ENCODE measurements around the gene CSK.

CSK gene

DNA sequence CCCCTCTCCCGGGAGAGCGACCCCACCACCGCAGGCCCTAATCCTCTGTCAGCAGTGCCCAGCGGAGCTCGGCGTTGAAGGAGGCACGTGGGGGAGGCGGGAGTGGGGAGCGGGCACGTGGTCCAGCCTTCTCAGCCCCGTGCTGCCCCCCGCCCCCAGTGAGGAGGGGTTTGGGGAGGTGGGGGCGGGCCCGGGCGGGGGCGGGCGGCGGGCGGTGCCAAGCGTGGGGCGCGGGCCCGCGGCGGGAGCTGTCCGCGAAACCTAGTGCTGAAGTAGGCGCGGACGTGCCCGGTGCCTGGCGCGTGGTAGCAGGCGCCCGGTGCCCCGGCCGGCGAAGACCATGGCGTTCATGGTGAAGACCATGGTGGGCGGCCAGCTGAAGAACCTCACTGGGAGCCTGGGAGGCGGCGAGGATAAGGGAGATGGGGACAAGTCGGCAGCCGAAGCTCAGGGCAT lies 44.5 kb downstream of the CSK start, which contains the start of gene CPLX3:
CPLX3 (plus strand) TSS at position 264 of the 456 bp plus-strand sequence; CDS start at position 341, 77 bp downstream.
- DNase-seq (ENCODE audit: low read depth in 3 of 3), result no peak

DNA sequence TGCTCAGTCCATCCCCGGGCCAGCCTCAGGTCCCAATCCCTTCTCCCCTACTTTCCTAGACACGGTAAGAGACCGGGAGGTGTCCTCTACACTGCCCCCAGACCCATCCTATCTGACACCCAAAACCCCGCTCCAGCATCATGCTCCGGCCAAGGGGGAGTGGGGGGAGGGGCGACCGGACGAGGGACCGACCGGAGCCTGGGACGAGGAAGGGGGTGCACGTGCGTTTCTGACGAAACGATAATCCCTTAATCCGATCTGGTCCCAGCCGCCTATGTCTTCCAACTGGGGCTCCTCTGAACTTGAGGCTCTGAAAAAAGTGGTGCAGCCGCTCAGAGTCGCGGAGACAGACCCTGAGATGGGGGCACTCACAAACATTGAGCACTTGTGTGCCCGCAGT lies 45.0 kb downstream of the CSK start:
- no peak for DNase-seq (ENCODE audit: low read depth in 3 of 3)

DNA sequence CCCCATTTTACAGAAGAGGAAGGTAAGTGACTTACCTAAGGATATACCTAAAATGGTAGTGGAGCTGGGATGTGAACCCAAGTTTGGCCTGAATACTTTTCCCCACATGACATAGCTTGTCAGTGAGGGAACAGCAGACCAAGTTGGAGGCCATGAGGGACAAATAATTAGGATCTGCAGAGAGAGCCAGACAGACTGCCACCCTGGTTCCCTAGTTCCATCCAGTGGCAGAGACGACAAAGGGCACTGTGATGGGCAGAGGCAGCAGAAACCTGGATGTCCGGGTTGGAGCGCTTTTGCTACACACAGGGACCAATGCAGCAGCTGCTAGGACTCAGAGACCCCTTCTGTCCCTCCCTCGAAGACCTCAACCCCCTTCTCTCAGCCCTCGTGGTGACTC lies 45.7 kb downstream of the CSK start:
- no peak for DNase-seq (ENCODE audit: low read depth in 3 of 3)

DNA sequence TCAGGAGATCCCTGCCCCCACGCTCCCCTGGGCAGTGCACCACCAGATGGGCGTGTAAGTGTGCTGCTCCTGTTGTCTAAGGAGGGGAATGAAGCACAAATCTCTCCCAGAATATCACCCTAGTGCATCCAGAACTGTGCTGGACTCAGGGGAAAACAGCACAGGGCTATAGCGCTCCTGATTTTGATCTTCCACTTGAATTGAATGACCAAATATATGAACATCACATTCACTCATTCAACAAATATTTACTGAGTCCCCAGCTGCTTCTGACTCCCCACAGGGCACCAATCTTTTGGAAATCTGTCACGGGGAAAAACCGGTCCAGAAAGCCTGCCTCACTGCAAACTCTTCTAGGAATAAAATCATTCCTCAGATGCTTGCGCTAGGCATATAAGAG lies 47.0 kb downstream of the CSK start:
- DNase-seq (ENCODE audit: low read depth in 3 of 3), result no peak

DNA sequence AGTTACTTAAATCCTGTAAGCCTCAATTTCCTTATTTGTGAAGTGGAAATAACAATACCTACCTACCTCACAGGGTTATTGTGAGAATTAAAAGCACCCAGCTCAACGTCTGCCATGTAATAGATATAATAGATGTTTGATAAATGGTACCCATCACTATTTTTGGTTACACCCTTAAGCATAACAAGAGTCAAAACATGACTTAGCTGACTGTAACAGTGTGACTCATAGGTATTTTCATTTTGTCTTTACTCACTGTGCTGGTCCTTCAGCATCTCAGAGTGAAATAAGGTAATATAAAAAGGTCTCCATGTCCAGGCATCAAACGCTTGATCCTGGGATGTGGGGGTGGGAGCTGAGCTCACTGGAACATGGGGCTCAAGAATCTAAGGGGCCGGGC lies 47.6 kb downstream of the CSK start:
- no peak for DNase-seq (ENCODE audit: low read depth in 3 of 3)

DNA sequence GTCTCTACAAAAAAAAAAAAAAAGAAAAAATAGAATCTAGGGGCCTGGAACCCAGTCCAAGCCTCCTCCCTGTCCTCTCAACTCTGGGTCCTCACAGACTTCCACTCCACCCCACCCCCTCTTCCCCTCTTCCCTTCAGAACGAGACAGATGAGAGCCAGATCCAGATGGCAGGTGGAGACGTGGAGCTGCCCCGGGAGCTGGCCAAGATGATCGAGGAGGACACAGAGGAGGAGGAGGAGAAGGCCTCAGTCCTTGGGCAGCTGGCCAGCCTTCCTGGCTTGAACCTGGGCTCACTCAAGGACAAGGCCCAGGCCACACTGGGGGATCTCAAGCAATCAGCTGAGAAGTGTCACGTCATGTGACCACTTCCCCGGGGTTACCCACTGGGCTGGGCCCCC lies 48.1 kb downstream of the CSK start:
- no peak for DNase-seq (ENCODE audit: low read depth in 3 of 3)

DNA sequence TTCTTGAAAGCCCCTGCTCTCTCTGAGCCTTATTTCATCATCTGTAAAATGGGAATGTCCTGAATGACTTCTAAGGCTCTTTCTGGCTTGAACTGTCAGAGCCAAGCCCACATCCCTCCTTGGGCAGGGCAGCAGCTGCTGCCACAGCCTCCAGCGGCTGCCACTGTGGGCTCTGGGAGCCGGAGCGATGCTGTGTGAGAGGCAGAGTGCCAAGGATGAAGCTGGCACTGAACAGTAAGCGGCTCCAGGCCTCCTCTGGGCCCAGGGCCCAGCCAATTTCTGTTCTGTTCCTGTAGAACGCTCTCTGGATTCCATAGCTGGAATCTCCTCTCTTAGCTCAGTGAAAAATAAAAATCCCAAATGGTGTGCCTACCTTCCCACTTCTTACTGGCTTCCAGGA lies 49.0 kb downstream of the CSK start:
- DNase-seq (ENCODE audit: low read depth in 3 of 3), result no peak

DNA sequence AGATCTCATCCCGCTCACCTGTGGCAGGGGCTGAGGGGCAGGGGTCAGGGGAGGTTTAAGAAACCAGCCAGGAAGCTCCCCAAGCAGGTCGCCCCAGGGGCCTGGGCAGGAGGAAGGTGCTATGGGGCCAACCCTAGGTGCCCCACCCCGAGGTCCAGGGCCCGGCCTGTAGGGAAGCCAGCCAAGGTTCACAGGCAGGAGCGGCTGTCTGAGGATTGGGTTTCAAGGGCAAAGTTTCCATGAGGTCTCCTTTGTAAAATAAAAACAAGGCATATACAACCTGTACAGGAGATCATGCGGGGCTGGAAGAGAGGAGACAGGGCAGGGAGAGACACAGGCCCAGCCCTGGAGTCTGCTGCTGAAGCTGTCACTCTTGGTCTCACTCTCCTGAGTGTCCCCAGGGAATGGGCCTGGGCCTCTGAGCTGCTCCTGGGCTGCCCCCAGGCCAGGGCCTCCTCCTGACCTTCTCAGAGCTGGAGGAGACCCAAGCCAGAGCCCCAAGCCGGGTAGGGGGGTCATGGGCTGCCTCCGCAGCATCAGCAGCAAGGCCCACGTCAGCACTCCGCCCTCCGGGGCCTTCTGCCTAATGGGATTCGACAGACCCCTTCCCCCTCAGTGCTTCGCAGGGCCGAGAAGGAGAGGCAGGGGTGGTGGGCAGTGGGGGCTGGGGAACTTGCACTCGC lies 50.1 kb downstream of the CSK start:
- DNase-seq (ENCODE audit: low read depth in 3 of 3), result no peak

DNA sequence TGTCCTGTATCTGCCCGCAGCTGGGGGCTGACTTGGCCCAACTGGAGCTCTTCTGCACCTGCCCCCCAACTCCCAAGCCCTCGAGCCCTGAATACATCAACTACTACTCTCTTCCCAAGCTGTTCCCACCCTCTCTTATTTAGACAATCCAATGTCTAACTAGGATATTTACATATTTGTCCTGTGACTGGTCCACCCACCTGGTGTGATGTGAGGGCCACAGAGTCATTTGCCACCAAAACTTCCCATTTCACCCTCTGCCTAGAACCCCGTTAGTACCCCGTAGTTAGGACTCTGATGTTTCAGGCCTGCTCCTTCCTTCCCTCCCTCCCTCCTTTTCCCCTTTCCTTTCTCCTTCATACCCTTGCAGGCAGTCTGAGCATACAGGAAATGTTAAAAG lies 50.9 kb downstream of the CSK start:
- no peak for DNase-seq (ENCODE audit: low read depth in 3 of 3)

DNA sequence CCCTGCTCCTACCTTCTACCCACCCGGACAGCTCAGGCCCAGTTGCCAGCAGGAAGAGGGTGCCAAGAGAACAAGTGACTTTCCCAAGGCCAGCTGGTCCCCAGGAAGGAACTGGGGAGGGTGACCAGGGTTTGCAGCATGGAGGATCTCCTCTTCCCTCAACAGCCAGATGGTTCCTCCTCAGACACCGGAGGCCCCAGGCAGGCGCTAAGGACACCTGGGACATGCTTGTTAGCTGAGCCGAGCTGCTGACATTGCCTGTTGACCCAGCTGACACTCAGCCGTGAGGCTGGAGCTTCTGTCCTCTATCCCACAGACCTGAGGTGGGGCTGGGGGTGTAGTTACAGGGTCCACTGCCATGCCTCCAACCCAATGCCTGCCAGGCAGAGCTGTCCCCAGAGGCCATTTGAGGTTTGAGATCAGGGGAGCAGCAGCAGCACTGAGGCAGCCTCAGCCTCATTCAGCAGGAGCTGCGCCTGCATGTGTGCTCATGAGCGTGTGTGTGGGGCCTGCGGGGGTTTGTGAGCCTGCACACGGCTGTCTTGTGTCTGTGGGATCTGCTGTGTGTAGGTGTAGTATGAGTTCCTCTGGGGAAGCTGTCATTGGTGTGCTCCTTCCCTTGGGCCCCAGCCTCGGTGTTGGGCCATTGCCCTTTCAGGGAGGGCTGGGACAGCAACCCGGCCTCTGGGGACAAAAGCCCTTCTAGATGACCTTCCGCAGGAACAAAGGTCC lies 51.7 kb downstream of the CSK start:
- no peak for DNase-seq (ENCODE audit: low read depth in 3 of 3)

DNA sequence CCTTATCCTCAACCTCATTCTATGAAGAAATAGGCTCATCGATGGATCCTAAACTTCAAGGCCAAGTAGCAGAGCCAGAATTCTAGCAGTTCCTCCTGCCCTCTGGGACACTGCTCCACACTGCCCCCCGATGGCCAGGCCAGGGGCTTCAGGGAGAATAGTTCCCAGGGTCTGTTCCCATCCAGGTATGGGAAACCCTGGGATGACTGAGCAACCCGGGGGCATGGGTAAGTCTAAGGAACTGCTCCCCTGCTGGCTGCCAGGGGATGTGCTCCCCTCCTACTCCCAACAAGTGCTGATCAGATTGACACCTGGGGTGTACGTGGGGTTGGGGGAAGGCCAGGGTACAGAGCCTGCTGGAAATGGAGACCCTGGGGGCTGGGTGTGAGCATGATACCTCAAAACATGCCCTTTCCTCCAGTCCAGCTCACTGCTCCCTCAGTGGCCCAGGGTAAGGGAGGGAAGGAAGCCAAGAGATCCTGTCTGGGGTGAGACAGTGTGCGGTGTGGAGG lies 53.5 kb downstream of the CSK start:
- DNase-seq (ENCODE audit: low read depth in 3 of 3), result no peak

DNA sequence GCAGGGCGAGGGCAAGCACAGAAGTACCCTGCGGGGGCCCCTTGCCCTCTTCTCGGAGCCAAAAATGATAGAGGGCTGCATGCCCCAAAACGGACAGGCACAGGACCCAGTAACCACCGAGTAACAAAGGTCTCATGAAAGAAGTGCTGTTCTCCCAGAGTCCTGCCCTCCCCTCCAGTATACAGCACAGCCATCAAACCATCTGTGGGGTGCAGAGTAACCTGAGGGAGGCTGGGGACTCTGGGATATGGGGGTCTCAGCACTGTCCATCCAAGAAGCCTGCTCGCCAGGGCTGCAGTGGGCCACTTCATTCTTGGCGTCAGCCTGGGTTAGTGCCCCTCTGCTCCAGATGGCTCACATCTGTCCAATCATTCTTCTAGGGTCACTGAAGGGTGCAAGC lies 55.0 kb downstream of the CSK start:
- no peak for DNase-seq (ENCODE audit: low read depth in 3 of 3)

DNA sequence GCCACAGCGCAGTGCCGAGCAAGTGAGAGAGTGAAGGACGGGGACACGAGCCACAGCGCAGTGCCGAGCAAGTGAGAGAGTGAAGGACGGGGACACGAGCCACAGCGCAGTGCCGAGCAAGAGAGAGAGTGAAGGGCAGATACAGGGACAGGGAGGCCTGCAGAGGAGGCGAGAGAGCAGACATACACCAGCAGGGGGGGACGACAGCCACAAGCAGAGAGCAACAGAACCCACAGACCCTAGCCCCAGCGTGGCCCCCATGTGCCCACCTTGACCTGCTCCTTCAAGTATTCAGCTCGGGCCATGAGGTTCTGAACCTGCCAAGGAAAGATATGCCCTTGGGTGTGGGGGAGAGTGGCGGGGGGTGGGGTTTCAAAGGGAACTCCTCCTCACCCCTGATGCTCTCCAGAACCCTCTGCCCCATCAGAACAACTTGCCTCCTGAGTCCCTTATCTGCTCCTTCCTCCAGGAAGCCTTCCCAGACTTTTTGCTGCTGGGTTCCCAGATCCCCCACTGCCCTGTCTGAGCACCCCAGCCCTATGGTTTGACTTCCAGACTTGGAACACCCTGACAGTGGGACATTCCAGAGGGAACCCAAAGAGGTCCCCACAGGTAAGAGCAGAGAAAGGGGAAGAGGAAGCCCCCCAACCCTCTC lies 55.7 kb downstream of the CSK start:
- no peak for DNase-seq (ENCODE audit: low read depth in 3 of 3)

DNA sequence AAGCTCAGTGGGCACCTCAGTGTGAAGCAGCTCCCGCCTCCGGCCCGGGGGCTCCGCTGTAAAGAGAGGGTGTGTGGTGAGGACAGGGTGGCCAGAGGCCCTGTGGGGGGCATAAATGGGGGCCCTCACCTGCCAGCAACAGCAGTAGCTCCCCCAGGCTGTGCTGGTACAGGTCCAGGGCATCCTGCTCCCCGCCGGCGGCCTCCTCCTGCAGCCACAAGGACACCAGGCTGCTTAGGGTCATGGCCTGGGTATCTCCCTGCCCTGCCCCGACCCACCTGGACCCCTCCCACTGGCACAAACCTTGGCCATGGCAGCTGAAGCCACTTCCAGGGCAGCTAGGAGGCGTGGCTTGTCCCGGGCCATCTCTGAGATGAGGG lies 56.2 kb downstream of the CSK start:
- DNase-seq (ENCODE audit: low read depth in 3 of 3), result no peak

DNA sequence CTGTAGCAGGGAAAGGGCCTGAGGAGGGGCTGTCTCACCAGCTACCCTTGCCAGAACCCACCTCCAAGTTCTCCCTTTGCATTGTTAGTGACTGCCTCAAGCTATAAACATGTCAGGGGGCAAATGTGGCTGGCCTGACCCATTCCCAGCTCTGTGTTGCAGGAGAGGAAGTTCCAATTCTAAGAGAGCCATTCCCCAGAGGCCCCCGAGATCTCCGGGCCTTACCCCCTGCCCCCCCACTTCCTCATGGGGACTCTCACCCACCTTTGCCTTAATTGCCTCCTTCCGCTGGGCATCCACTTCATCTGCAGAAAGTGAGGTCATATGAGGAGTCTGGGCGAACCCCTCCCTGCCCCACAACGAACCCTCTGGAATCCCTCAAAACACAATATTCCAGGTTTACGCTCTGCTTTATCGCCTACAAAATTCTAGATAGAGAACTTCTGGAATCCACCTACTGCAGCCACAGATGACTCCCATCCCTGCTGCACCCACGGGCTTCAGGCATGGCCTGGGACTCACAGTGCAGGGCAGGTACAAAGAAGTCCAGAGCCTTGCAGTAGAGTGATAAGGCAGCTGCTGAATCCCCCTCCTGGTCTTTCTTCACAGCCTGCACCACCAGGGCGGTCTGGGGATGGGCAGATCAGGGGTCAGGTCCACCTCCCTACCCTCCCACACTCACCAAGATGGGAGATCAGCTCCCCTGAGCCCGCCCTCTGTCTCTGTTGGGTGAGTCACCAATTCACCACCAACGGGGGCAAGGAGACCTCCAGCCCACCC lies 57.1 kb downstream of the CSK start:
- DNase-seq (ENCODE audit: low read depth in 3 of 3), result no peak

DNA sequence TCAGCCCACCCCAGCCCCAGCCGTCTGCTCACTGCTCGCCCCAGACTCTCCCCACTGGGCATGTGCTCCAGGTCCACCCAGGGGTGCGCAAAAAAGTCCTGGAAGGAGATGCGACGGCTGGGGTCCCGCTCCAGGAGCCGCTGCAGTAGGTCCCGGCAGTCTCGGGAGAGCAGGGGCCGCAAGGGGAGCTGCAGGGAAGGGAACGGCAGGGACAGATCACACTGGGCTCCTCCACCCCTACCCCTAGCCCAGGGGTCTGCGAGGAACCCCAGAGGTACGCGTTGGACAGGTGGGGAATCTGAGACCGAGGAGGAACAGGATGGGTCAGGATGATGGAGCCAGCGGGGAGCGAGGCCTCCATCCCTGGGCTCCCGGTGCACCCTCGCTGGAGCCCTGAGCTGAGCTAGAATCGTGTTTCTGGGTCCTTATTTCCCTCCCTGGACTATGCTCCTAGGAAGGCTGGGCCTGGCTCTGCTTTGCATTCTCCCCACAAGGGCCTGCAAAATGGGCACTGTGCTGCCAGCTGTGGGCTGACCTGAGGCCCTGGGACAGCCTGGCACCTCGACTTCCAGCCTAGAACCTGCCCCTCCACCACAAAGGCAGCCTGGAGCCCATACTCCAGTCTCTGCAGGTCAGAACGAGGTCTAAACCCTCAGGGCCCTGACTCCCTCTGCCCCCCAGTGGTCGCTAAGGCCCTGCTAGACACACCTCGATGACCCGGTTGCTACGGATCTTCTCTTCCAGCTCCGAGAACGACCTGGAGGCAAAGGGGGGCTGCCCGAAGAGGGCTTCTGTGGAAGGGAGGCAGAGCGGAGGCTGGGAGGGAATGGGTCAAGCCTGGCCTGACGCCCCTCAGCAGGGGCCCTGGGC lies 57.9 kb downstream of the CSK start:
- no peak for DNase-seq (ENCODE audit: low read depth in 3 of 3)

DNA sequence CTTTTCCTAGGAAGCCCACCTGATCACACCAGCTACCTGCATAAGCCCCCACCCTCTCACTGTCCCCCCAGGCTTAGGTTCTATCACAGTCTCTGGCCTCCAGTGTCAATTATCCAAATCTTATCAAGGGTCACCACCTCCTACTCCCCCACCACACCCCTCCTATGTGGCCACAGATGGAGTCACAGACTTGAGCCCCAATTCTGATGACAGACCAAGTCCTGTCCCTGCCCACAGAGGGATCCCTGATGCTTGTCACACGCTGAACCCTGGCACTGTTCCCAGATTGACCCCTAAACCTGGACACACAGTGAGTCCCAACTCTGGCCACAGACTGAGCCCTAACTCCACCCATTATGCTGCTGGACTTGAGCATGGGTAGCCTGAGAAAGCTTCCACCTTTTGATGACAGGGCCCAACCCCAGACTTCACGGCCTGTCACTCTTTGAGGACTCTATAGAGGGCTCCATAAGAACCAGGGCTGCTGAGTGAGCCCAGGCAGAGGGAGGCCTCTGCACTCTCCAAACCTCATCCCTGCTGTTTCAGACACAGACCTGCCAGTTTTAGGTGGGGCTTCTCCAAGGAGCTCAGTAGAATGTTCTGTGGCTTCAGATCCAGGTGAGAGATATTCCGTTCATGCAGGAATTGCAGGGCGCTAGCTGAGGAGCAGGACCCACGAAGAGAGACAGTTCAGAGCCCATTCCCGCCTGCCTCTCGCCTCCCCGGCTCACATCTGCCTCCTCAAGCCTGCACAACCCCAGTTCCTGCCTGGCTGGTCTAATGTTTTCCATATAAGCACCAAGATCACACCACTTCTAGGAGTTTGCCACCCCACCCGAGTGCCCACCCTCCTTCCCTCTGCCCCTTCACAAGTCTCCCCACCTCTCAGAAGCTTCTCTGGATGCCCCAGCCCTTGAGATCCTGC lies 59.2 kb downstream of the CSK start:
- DNase-seq (ENCODE audit: low read depth in 3 of 3), result no peak

DNA sequence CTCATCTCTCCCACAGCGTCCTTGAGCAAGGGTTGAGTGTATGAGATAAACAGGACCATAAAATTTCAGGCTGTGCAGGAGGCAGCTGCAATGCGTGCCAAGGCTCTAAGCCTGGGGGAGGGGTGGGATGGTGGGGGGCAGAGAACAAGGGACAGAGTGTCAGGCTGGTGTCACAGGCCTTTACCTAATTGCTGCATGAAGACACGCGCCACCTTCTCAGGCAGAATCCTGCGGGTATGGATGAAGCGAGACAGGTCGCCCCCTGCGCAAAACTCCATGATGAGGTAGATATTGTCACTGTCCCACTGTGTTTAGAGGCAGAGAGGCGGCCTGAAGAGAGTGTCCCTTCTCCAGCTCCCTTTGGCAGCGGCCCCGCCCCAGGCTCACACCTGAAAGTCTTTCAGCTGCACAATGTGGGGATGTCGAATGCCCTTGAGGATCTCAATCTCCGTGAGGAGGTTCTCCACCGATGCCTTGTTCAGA lies 60.1 kb downstream of the CSK start:
- no peak for DNase-seq (ENCODE audit: low read depth in 3 of 3)

DNA sequence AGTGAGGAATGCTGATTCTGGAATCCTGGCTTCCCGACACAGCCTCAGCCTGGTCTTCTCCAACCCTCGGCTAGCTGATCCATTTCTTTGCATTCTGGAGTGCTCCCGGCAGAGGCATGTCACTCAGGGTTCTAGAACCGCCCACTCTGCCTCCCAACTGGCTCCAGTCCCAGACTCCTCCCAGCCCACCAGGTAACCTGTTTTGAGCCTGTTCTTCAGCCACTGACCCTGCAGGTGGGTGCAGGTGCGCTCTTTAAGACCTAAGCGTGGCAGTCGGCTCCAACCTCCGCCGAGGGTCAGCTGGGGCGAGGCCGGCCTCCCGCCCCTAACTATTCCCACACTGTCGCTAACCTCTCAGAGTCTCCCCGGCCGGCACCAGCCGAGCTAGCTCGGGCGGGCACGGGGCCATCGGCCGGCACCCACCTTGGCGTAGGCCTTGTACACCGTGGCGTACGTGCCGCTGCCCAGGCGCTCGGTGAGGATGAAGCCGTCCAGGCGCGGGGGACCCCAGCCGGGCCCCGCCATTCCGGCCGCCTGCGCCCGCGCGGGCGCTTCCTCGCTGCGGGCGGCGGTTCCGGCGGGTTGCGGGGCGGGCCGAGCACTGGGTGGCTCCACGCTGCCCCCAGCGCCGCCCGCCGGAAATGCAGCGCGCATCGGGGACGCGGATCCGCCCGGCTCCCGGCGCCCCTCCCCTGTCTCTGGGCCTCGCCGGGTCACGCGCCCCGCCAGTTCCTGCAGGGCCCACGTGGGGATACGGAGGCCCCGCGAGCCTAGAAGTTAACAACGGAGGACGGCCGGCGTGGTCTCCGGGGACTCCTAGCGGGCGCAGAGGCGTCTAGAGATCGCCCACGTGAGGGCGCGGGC lies 60.9 kb downstream of the CSK start, which contains the start of gene ULK3:
ULK3 (minus strand) TSS at position 576 of the 864 bp plus-strand sequence; CDS start at position 525, 51 bp downstream.
- peak; percentile 85 to 90 (median 87) for DNase-seq (ENCODE audit: low read depth in 3 of 3)

Data from stimulated activated CD4-positive, alpha-beta T cell treated with anti-CD3 and anti-CD28 coated beads, TNF-alpha, amount 100 ng/mL, for 4 hours (primary cell).